ENCODE data around the gene NOL4L.

DNA sequence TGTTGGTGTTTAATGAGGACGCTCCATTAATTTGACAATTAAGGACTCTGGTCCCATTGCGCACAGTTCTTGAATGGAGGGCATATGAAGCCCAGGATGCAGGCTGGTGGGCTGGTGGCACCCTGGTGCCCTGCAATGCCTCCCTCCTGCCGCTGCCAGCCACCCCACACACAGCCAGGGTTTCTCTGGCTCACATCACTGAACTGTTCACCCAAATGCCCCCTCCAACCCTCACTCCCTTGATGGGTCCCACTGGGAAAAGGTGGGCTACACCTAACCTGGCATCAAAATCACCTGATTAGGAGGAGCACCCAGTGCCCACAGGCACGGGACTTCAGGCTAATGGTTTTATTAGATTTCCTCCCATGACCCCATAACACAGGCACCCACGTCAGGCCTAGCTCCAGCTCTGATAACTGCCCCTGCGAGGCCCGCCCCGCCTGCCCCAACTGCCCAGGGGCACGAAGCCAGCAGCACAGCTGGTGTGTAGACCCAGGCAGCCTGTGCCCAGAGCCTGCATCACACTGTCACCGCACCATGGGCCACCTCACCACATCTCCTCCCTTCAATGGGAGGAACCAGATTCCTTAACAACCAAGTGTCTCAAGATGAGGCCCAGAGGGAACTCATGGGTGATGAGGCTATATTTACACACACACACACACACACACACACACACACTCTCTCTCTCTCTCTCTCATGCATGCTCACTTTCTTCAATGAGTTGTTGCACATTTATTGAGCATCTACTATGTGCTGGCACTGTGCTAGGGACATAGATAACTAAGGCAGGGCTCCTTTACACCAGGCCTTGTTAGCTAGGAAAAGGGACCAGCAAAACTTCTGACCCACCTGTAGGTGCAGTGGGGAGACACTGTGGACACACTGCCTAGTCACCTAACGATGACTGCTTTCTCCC is 107.3 kb downstream of the NOL4L start:
- TF ChIP-seq, protein P1, sequence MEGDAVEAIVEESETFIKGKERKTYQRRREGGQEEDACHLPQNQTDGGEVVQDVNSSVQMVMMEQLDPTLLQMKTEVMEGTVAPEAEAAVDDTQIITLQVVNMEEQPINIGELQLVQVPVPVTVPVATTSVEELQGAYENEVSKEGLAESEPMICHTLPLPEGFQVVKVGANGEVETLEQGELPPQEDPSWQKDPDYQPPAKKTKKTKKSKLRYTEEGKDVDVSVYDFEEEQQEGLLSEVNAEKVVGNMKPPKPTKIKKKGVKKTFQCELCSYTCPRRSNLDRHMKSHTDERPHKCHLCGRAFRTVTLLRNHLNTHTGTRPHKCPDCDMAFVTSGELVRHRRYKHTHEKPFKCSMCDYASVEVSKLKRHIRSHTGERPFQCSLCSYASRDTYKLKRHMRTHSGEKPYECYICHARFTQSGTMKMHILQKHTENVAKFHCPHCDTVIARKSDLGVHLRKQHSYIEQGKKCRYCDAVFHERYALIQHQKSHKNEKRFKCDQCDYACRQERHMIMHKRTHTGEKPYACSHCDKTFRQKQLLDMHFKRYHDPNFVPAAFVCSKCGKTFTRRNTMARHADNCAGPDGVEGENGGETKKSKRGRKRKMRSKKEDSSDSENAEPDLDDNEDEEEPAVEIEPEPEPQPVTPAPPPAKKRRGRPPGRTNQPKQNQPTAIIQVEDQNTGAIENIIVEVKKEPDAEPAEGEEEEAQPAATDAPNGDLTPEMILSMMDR (IDR thresholded peaks at IDR 0.05): no peak
- TF ChIP-seq EP300 (IDR thresholded peaks at IDR 0.05): no peak
